Activated T-cell treated with anti-CD3 and anti-CD28 coated beads, Interleukin-2, amount 50 U/mL, for 24 hours (primary cell): ENCODE measurements around the gene PRKAR2B.

Source experiments
- DNase-seq: peaks from one replicate; pipeline ENCODE4 v3.0.0-alpha.2; 2020
- H3K27ac Mint-ChIP-seq: 2 replicates; pipeline ENCODE4 v1.8.0; 2020; ENCODE audit warnings: mild to moderate bottlenecking, mixed read lengths
- H3K27me3 Mint-ChIP-seq: 2 replicates; pipeline ENCODE4 v1.8.0; 2020; ENCODE audit warnings: mixed read lengths
- H3K36me3 Mint-ChIP-seq: 2 replicates; pipeline ENCODE4 v1.8.0; 2020; ENCODE audit warnings: low read depth, mixed read lengths
- H3K4me1 Mint-ChIP-seq: 2 replicates; pipeline ENCODE4 v1.8.0; 2020; ENCODE audit warnings: low read depth, mixed read lengths
- H3K4me3 Mint-ChIP-seq: 2 replicates; pipeline ENCODE4 v1.8.0; 2020; ENCODE audit warnings: mild to moderate bottlenecking, moderate library complexity, mixed read lengths
- H3K9me3 Mint-ChIP-seq: 2 replicates; pipeline ENCODE4 v1.8.0; 2020; ENCODE audit warnings: mixed read lengths

The PRKAR2B gene

GRCh38 chr7:107017965-107018719 lies 26.4 kb upstream of the PRKAR2B start:
- H3K4me3 Mint-ChIP-seq: no peak overlapping the region
- H3K9me3 Mint-ChIP-seq: no peaks in the 10 kb centered on the region
- DNase-seq: no peak
- H3K27me3 Mint-ChIP-seq: peaks cover 2% of the 10 kb centered on the region
- H3K4me1 Mint-ChIP-seq: no peaks in the 10 kb centered on the region
- no peak overlapping the region for H3K27ac Mint-ChIP-seq
- H3K36me3 Mint-ChIP-seq: no peaks in the 10 kb centered on the region

DNA sequence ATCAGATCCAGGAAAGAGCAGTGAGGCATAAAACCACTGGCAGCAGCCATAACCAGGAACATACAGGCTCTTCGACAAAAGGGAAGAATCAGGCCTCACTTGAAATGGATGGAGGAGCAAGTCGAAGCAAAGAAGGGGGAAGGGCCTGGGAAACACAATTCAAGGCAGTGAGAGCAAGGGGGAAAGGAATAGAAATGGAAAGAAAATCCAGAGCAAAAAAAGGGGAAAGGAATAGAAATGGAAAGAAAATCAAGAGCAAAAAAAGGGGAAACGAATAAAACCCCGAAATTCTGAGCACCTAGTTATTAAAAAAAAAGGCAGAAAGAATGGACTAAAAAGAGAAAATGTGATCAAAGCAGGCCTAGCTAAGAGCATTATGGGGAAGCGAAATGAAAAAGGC lies 24.1 kb upstream of the PRKAR2B start:
- Mint-ChIP-seq H3K27me3 (peaks cover 2% of the 10 kb centered on the region), H3K4me3 (no peak overlapping the region), H3K9me3 (no peaks in the 10 kb centered on the region), H3K27ac (no peak overlapping the region), H3K4me1 (no peaks in the 10 kb centered on the region), H3K36me3 (no peaks in the 10 kb centered on the region)
- no peak for DNase-seq

- no peak overlapping the region for H3K4me3 Mint-ChIP-seq
- H3K36me3 Mint-ChIP-seq: no peaks in the 10 kb centered on the region
- no peaks in the 10 kb centered on the region for H3K4me1 Mint-ChIP-seq
- H3K27me3 Mint-ChIP-seq: peaks cover 6% of the 10 kb centered on the region
- no peak overlapping the region for H3K27ac Mint-ChIP-seq
- DNase-seq: no peak
- no peaks in the 10 kb centered on the region for H3K9me3 Mint-ChIP-seq
These were observed 22.9 kb upstream of the PRKAR2B start for GRCh38 chr7:107021600-107021999.

- DNase-seq: no peak
- no peak overlapping the region for H3K27ac Mint-ChIP-seq
- no peaks in the 10 kb centered on the region for H3K36me3 Mint-ChIP-seq
- H3K4me1 Mint-ChIP-seq: no peaks in the 10 kb centered on the region
- H3K9me3 Mint-ChIP-seq: no peaks in the 10 kb centered on the region
- H3K4me3 Mint-ChIP-seq: no peak overlapping the region
- H3K27me3 Mint-ChIP-seq: peaks cover 6% of the 10 kb centered on the region
These were observed 20.9 kb upstream of the PRKAR2B start for GRCh38 chr7:107023522-107024151.

DNA sequence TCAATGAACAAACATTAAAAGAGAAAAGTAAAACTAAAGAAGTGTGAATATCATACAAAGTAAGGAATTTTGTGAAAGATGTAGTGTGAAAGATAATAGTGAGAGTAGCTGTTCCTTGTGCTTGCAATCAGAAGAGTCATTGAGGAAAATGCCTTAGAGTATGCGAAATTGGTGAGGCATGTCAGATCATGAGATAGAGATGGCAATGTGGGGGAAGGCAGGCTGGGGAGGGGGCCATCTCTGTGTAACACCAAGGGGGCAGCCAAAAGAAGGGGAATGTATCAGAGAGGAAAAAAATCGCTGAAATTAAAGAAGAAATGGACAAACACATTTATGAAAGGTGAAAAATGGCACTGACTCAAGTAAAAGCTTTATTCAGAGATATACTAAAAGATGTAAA lies 19.6 kb upstream of the PRKAR2B start:
- no peak for DNase-seq

DNA sequence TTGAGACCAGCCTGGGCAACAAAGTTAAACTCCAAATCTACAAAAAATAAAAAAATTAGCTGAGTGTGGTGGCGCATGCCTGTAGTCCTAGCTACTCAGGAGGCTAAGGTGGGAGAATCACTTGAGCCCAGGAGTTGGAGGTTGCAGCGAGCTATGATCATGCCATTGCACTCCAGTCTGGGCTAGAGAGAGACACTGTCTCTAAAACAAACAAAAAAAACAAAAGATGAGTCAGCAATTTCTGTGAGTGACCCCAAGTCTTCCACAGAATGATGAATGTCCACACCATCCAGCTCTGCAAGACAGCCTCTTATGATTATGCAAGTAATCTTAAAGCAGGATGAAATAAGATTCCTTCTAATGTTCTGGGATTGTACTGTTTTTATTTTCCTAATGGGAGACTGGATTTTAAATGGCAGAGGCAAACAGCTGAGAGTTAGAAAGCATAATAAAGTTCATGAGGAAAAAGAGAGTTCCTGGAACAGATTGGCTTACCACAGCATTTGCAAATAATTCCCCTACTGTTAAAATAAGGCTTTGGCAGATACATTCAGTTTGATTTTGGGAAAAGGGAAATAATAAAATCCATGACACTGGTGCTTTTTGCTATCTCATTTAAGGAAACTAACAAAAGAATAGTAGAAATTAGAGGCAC lies 18.9 kb upstream of the PRKAR2B start:
- Mint-ChIP-seq H3K4me1 (no peaks in the 10 kb centered on the region), H3K36me3 (no peaks in the 10 kb centered on the region), H3K27ac (no peak overlapping the region), H3K27me3 (peaks cover 6% of the 10 kb centered on the region), H3K4me3 (no peak overlapping the region), H3K9me3 (no peaks in the 10 kb centered on the region)
- DNase-seq: no peak

More for the DNA sequence above, 19.6 kb upstream of the PRKAR2B start:
- Mint-ChIP-seq H3K27ac (no peak overlapping the region), H3K36me3 (no peaks in the 10 kb centered on the region), H3K9me3 (no peaks in the 10 kb centered on the region), H3K4me1 (no peaks in the 10 kb centered on the region), H3K27me3 (peaks cover 6% of the 10 kb centered on the region), H3K4me3 (no peak overlapping the region)

- peaks cover 6% of the 10 kb centered on the region for H3K27me3 Mint-ChIP-seq
- H3K36me3 Mint-ChIP-seq: no peaks in the 10 kb centered on the region
- H3K9me3 Mint-ChIP-seq: no peaks in the 10 kb centered on the region
- H3K4me3 Mint-ChIP-seq: no peak overlapping the region
- no peak overlapping the region for H3K27ac Mint-ChIP-seq
- H3K4me1 Mint-ChIP-seq: no peaks in the 10 kb centered on the region
- no peak for DNase-seq
These were observed 18.3 kb upstream of the PRKAR2B start for GRCh38 chr7:107026166-107026565.

DNA sequence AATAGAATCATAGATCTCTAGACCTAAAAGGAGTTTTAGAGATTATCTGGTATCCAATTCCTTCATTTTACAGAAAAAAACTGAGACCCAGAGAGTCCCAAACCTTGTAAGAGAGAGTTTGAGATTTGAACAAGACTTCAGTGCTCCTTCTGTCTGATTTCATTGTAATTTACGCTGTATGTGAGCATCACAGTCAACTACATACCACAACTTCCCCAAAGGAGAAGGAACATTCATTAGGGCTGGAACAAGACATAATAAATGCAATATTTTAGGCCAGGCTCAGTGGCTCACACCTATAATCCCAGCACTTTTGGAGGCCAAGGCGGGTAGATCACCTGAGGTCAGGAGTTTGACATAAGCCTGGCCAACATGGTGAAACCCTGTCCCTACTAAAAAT lies 17.3 kb upstream of the PRKAR2B start:
- Mint-ChIP-seq H3K27ac (no peak overlapping the region), H3K36me3 (no peaks in the 10 kb centered on the region), H3K4me3 (no peak overlapping the region), H3K4me1 (no peaks in the 10 kb centered on the region), H3K27me3 (peaks cover 6% of the 10 kb centered on the region), H3K9me3 (no peaks in the 10 kb centered on the region)
- DNase-seq: no peak

DNA sequence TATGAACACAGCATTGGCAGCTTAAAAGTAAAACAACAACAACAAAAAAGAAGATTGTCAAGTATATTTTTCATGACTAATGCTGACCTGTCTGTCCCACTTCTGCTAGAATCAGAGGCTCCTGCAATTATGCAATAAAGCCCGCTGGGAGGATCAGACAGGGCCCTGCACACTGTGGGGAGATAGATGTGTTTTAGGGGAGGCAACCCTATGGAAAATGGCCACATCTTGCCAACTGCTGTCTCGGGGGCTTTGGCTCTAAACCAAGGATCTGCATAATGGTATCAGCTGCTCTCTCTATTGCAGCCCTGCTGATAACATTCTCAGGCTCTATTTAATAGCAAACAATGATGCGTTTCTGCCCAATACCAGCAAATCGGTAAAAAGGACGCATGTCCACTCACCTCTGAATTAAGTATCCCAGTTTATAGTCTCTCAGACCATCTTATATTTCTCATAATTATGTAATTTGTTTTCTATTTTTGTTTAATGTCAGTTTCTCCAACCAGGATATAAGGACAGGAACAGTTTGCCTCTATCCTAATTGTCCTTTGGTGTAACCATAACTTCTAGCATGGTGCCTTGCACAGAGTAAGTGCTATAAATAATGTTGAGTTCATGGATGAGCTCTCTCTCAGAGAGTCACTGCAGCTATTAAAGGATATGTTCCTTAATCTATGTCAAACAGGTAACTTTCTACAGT lies 15.3 kb upstream of the PRKAR2B start:
- DNase-seq: no peak
- H3K9me3 Mint-ChIP-seq: no peaks in the 10 kb centered on the region
- no peaks in the 10 kb centered on the region for H3K4me1 Mint-ChIP-seq
- peaks cover 4% of the 10 kb centered on the region for H3K27me3 Mint-ChIP-seq
- H3K4me3 Mint-ChIP-seq: no peak overlapping the region
- no peak overlapping the region for H3K27ac Mint-ChIP-seq
- no peaks in the 10 kb centered on the region for H3K36me3 Mint-ChIP-seq

GRCh38 chr7:107029764-107030286 lies 14.7 kb upstream of the PRKAR2B start:
- Mint-ChIP-seq H3K27me3 (peaks cover 4% of the 10 kb centered on the region), H3K4me3 (no peak overlapping the region), H3K4me1 (no peaks in the 10 kb centered on the region), H3K27ac (no peak overlapping the region), H3K36me3 (no peaks in the 10 kb centered on the region), H3K9me3 (no peaks in the 10 kb centered on the region)
- DNase-seq: no peak

DNA sequence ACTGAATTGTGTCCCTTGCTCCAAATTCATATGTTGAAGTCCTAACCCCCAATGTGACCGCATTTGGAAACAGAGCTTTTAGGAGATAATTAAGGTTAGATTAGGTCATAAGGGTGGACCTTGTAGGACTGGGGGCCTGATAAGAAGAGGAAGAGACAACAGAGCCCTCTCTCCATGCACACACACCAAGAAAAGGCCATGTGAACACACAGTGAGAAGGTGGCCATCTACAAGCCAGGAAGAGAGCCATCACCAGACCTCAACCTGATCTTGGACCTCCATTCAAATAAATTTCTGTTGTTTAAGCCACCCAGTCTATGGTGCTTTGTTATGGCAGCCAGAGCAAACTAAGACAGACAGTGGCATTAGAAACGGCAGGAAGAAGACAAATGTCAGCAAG lies 12.5 kb upstream of the PRKAR2B start:
- Mint-ChIP-seq H3K36me3 (no peaks in the 10 kb centered on the region), H3K4me1 (peaks cover 2% of the 10 kb centered on the region), H3K27ac (no peak overlapping the region), H3K27me3 (peaks cover 3% of the 10 kb centered on the region), H3K9me3 (peaks cover 4% of the 10 kb centered on the region), H3K4me3 (no peak overlapping the region)
- no peak for DNase-seq

GRCh38 chr7:107032720-107033438 lies 11.6 kb upstream of the PRKAR2B start:
- Mint-ChIP-seq H3K9me3 (peaks cover 4% of the 10 kb centered on the region), H3K36me3 (no peaks in the 10 kb centered on the region), H3K27me3 (peaks cover 9% of the 10 kb centered on the region), H3K4me1 (peaks cover 2% of the 10 kb centered on the region), H3K27ac (no peak overlapping the region), H3K4me3 (no peak overlapping the region)
- no peak for DNase-seq

GRCh38 chr7:107034553-107034952 lies 10.0 kb upstream of the PRKAR2B start:
- no peak for DNase-seq
- no peaks in the 10 kb centered on the region for H3K36me3 Mint-ChIP-seq
- H3K27me3 Mint-ChIP-seq: peaks cover 9% of the 10 kb centered on the region
- H3K9me3 Mint-ChIP-seq: peaks cover 4% of the 10 kb centered on the region
- H3K27ac Mint-ChIP-seq: no peak overlapping the region
- peaks cover 2% of the 10 kb centered on the region for H3K4me1 Mint-ChIP-seq
- H3K4me3 Mint-ChIP-seq: no peak overlapping the region

GRCh38 chr7:107035446-107035845 lies 9.1 kb upstream of the PRKAR2B start:
- H3K36me3 Mint-ChIP-seq: no peaks in the 10 kb centered on the region
- peaks cover 4% of the 10 kb centered on the region for H3K4me1 Mint-ChIP-seq
- peaks cover 9% of the 10 kb centered on the region for H3K27me3 Mint-ChIP-seq
- H3K9me3 Mint-ChIP-seq: peaks cover 4% of the 10 kb centered on the region
- H3K27ac Mint-ChIP-seq: no peak overlapping the region
- no peak overlapping the region for H3K4me3 Mint-ChIP-seq
- DNase-seq: no peak
